GM12864 (cell line): ENCODE results near the gene CRMP1.
"Not testable (repeated sequence)": the region's sequence is repeated elsewhere in the genome, so short reads cannot be mapped to it uniquely, and the experiment has no call there.

Experiments used
- DNase-seq: peaks from one replicate; pipeline ENCODE4 v3.0.0-alpha.2; 2011; ENCODE audit warnings: low read depth
- H3K4me3 ChIP-seq: 2 replicates; pipeline ENCODE4 v1.5.1; 2011; ENCODE audit warnings: mild to moderate bottlenecking, low read depth, low read length, control low read depth
- CTCF ChIP-seq: IDR thresholded peaks from 2 replicates; pipeline ENCODE4 v1.5.1; 2011; ENCODE audit warnings: low read depth, mild to moderate bottlenecking, moderate library complexity, low read length, control low read depth, inconsistent platforms; ENCODE audit errors: missing control alignments

Gene CRMP1

GRCh38 chr4:5843573-5844530 is 49.0 kb downstream of the CRMP1 start:
- no peak for TF ChIP-seq CTCF
- no peak overlapping the region for H3K4me3 ChIP-seq
- no peak for DNase-seq

GRCh38 chr4:5842456-5842855 is 50.4 kb downstream of the CRMP1 start:
- no peak for TF ChIP-seq CTCF
- H3K4me3 ChIP-seq: no peak overlapping the region
- DNase-seq: no peak

GRCh38 chr4:5839751-5840674 is 52.9 kb downstream of the CRMP1 start:
- H3K4me3 ChIP-seq: no peak overlapping the region
- no peak for TF ChIP-seq CTCF
- DNase-seq: no peak

- TF ChIP-seq CTCF: no peak
- no peak for DNase-seq
- no peak overlapping the region for H3K4me3 ChIP-seq
Measured at GRCh38 chr4:5839332-5839731, 53.6 kb downstream of the CRMP1 start.

- not testable (repeated sequence) for DNase-seq, H3K4me3 ChIP-seq
Measured at GRCh38 chr4:5837483-5837882, 55.4 kb downstream of the CRMP1 start.

GRCh38 chr4:5836943-5837342 is 55.9 kb downstream of the CRMP1 start:
- H3K4me3 ChIP-seq: no peak overlapping the region
- no peak for DNase-seq
- TF ChIP-seq CTCF: no peak

- no peak for DNase-seq
- H3K4me3 ChIP-seq: no peak overlapping the region
Measured at GRCh38 chr4:5828005-5828391, 64.9 kb downstream of the CRMP1 start.

More at GRCh38 chr4:5828005-5828391, 64.9 kb downstream of the CRMP1 start:
- TF ChIP-seq CTCF: no peak
